ENCODE measurements around the gene EYA4. TPM values are rescaled to one million over a fixed set of nuclear protein-coding genes. Genes with fewer than 3 reads are reported as not detected.
A peak's percentile ranks its signal among the peaks of the same experiment; 100 is the strongest.

EYA4 gene
- polyA plus RNA-seq, 2 of the 4 experiments (the other 2 are of a cell fraction), result 14.4 to 28.3 TPM

GRCh38 chr6:133547136-133547535 lies 306.0 kb downstream of the EYA4 start (continued):
- TF ChIP-seq PBX3 (IDR thresholded peaks at IDR 0.05) (no peak), HMGXB4 (CRISPR knock-in tag; IDR thresholded peaks at IDR 0.05; ENCODE audit: borderline replicate concordance) (no peak), EHMT2 (IDR thresholded peaks at IDR 0.05; ENCODE audit: low read depth) (no peak), RAD21 (conservative IDR thresholded peaks at IDR 0.05 in 1 of 2, IDR thresholded peaks at IDR 0.05 in 1 of 2) (no peak)

- ATAC-seq (peak in 1 of 2 experiments; percentile 59; a peak in 3 of 6 replicates), FAIRE-seq (peak; percentile 85), DNase-seq (ENCODE audit: low read depth in 1 of 2, low spot score in 1 of 2) (peak in 1 of 2 experiments; percentile 73)
- ChIA-PET POLR2A (no interaction called here), CTCF (interaction anchor here (1.3 to 2.0 kb wide), 3 partner anchors 364 to 718 kb away, joined by 3 to 9 read pairs (median 6); no protein-coding TSS in a partner anchor)
- Histone ChIP-seq H3K9me3 (no peaks in the 10 kb centered on the region), H3K4me1 (peaks cover 53% of the 10 kb centered on the region), H3K27ac (peak overlapping the region; percentile 69 to 75), H3K4me3 (no peak overlapping the region), H3K4me2 (peak overlapping the region; percentile 35)
- 33% methylated on average over 4 of the region's 4 CpGs for WGBS (ENCODE audit: missing lambda C conversion rate)
- TF ChIP-seq FOSL2 (IDR thresholded peaks at IDR 0.05) (no peak), FOSL2 (CRISPR knock-in tag; IDR thresholded peaks at IDR 0.05) (0 out of 2 replicates have a peak, but pooled peaks have one; percentile 5), ELK1 (IDR thresholded peaks at IDR 0.05; ENCODE audit: low read depth, low read length) (no peak), GATA3 (IDR thresholded peaks at IDR 0.05; ENCODE audit: borderline replicate concordance) (peak; percentile 50; the same call in 1 of the 2 replicates), USF2 (IDR thresholded peaks at IDR 0.05) (peak; percentile 56)
Observed at GRCh38 chr6:133548423-133549159, 307.4 kb downstream of the EYA4 start.

GRCh38 chr6:133549371-133549801 lies 308.2 kb downstream of the EYA4 start:
- CTCF ChIA-PET, result interaction anchor here (1.3 to 4.1 kb wide), 4 partner anchors 364 to 725 kb away, joined by 4 to 20 read pairs (median 8); no protein-coding TSS in a partner anchor
- H3K9me3 ChIP-seq, result no peaks in the 10 kb centered on the region
- H3K4me3 ChIP-seq, result no peak overlapping the region
- H3K4me2 ChIP-seq, result peak overlapping the region; percentile 35
- peaks cover 53% of the 10 kb centered on the region for H3K4me1 ChIP-seq
- DNase-seq (ENCODE audit: low read depth in 1 of 2, low spot score in 1 of 2), result peak in 1 of 2 experiments; percentile 51
- POLR2A ChIA-PET, result no interaction called here
- ATAC-seq, result peak in 1 of 2 experiments; percentile 34; a peak in 2 of 6 replicates
- no peak for FAIRE-seq
- WGBS (ENCODE audit: missing lambda C conversion rate), result 32% methylated on average over 4 of the region's 4 CpGs
- H3K27ac ChIP-seq, result peak overlapping the region; percentile 69 to 75
- TF ChIP-seq SREBF2 (IDR thresholded peaks at IDR 0.05) (no peak), GATA3 (IDR thresholded peaks at IDR 0.05; ENCODE audit: borderline replicate concordance) (peak; percentile 50)

- Histone ChIP-seq H3K4me3 (no peak overlapping the region), H3K27ac (peak overlapping the region; percentile 69 to 75), H3K4me2 (peak overlapping the region; percentile 35; the same call in 2 of the 3 replicates), H3K4me1 (peaks cover 53% of the 10 kb centered on the region), H3K9me3 (no peaks in the 10 kb centered on the region)
- TF ChIP-seq ZFP36 (IDR thresholded peaks at IDR 0.05; ENCODE audit: borderline replicate concordance, partially characterized antibody) (no peak), BHLHE40 (IDR thresholded peaks at IDR 0.05; ENCODE audit: low read depth, low read length) (no peak)
- 56% methylated on average over 2 of the region's 2 CpGs for WGBS (ENCODE audit: missing lambda C conversion rate)
- DNase-seq (ENCODE audit: low read depth in 1 of 2, low spot score in 1 of 2) (no peak), ATAC-seq (no peak), FAIRE-seq (no peak)
- ChIA-PET POLR2A (no interaction called here), CTCF (interaction anchor here (1.3 to 4.1 kb wide), 4 partner anchors 365 to 726 kb away, joined by 4 to 20 read pairs (median 8); no protein-coding TSS in a partner anchor)
Observed at GRCh38 chr6:133550026-133550425, 308.9 kb downstream of the EYA4 start.
